Trophoblast cell (in vitro differentiated cells and primary cell): ENCODE results near the gene MFRP.

Experiments used
- DNase-seq, 2 donors: peaks; one replicate each; pipeline ENCODE4 v3.0.0-alpha.2; 2016
- H2AFZ ChIP-seq: 2 replicates; pipeline ENCODE4 v1.6.1; 2013; ENCODE audit warnings: low read length, moderate library complexity, mild to moderate bottlenecking; ENCODE audit not compliant: insufficient read depth, poor library complexity
- H2AK5ac ChIP-seq: 2 replicates; pipeline ENCODE4 v1.6.1; 2013; ENCODE audit warnings: mild to moderate bottlenecking, low read length
- H2BK120ac ChIP-seq: 2 replicates; pipeline ENCODE4 v1.6.1; 2013; ENCODE audit warnings: low read length, mild to moderate bottlenecking, moderate library complexity; ENCODE audit not compliant: insufficient read depth, poor library complexity
- H2BK12ac ChIP-seq: 2 replicates; pipeline ENCODE4 v1.6.1; 2013; ENCODE audit warnings: mild to moderate bottlenecking, low read length, moderate library complexity
- H2BK5ac ChIP-seq: 2 replicates; pipeline ENCODE4 v1.6.1; 2013; ENCODE audit warnings: low read length, low read depth, moderate library complexity, mild to moderate bottlenecking; ENCODE audit not compliant: poor library complexity
- H3K14ac ChIP-seq: 2 replicates; pipeline ENCODE4 v1.6.1; 2013; ENCODE audit warnings: mild to moderate bottlenecking, low read length
- H3K18ac ChIP-seq: 2 replicates; pipeline ENCODE4 v1.6.1; 2013; ENCODE audit warnings: mild to moderate bottlenecking, low read length
- H3K23ac ChIP-seq: 2 replicates; pipeline ENCODE4 v1.6.1; 2013; ENCODE audit warnings: low read length
- H3K27ac ChIP-seq: 2 replicates; pipeline ENCODE4 v1.5.1; 2013; ENCODE audit warnings: low read depth, mild to moderate bottlenecking, inconsistent platforms, low read length, moderate library complexity
- H3K27me3 ChIP-seq: 2 replicates; pipeline ENCODE4 v1.6.1; 2013; ENCODE audit warnings: inconsistent platforms, mild to moderate bottlenecking, low read length, moderate library complexity; ENCODE audit not compliant: insufficient read depth
- H3K36me3 ChIP-seq, 2 experiments: 1 replicate in 1 of 2; 2 replicates in 1 of 2; pipeline ENCODE4 v1.6.1; 2013; ENCODE audit warnings: low read length in 2 of 2, mild to moderate bottlenecking in 2 of 2, moderate library complexity in 1 of 2; ENCODE audit not compliant: insufficient read depth in 2 of 2, control insufficient read depth in 1 of 2
- H3K4ac ChIP-seq: 2 replicates; pipeline ENCODE4 v1.6.1; 2013; ENCODE audit warnings: low read depth, mild to moderate bottlenecking, low read length, moderate library complexity
- H3K4me1 ChIP-seq, 2 experiments: 1 replicate in 1 of 2; 2 replicates in 1 of 2; pipeline ENCODE4 v1.6.1; 2013; ENCODE audit warnings: low read length in 2 of 2, mild to moderate bottlenecking in 2 of 2, moderate library complexity in 1 of 2; ENCODE audit not compliant: insufficient read depth in 2 of 2, control insufficient read depth in 1 of 2
- H3K4me2 ChIP-seq: 2 replicates; pipeline ENCODE4 v1.6.1; 2013; ENCODE audit warnings: inconsistent platforms, mild to moderate bottlenecking, low read length, moderate library complexity
- H3K4me3 ChIP-seq: 2 replicates; pipeline ENCODE4 v1.5.1; 2013; ENCODE audit warnings: mild to moderate bottlenecking, low read depth, low read length, inconsistent platforms
- H3K79me1 ChIP-seq: one replicate; pipeline ENCODE4 v1.6.1; 2013; ENCODE audit warnings: low read length
- H3K79me2 ChIP-seq: 2 replicates; pipeline ENCODE4 v1.6.1; 2013; ENCODE audit warnings: low read length, mild to moderate bottlenecking; ENCODE audit not compliant: control insufficient read depth, insufficient read depth, poor library complexity
- H3K9ac ChIP-seq: 2 replicates; pipeline ENCODE4 v1.6.1; 2013; ENCODE audit warnings: mild to moderate bottlenecking, low read length
- H3K9me3 ChIP-seq: 2 replicates; pipeline ENCODE4 v1.6.1; 2013; ENCODE audit warnings: low read depth, mild to moderate bottlenecking, control low read depth, inconsistent platforms, low read length; ENCODE audit not compliant: insufficient read depth
- H4K12ac ChIP-seq: 2 replicates; pipeline ENCODE4 v1.6.1; 2013; ENCODE audit warnings: low read depth, mild to moderate bottlenecking, low read length, moderate library complexity
- H4K8ac ChIP-seq: 2 replicates; pipeline ENCODE4 v1.6.1; 2013; ENCODE audit warnings: low read depth, mild to moderate bottlenecking, low read length, moderate library complexity
- H4K91ac ChIP-seq: one replicate; pipeline ENCODE4 v1.6.1; 2013; ENCODE audit warnings: low read depth, mild to moderate bottlenecking, low read length, moderate library complexity
- WGBS: extraction: QIAGEN DNeasy Blood & Tissue Kit; methylation state at CpG from one replicate; pipeline ENCODE4 v1.1.7; 2013; ENCODE audit warnings: missing lambda C conversion rate; ENCODE audit not compliant: insufficient read length, insufficient coverage; ENCODE audit errors: extremely low coverage; 5-methylcytosine and 5-hydroxymethylcytosine counted together

The MFRP gene

GRCh38 chr11:119339589-119340334 lies 6.7 kb downstream of the MFRP start:
- no peak overlapping the region for H3K9ac ChIP-seq

GRCh38 chr11:119338965-119339588 lies 7.4 kb downstream of the MFRP start:
- Histone ChIP-seq H2BK5ac (no peak overlapping the region), H4K91ac (peak overlapping the region; percentile 25), H2AFZ (no peak overlapping the region), H3K36me3 (peaks cover 11 to 12% of the 10 kb centered on the region in 2 experiments), H3K4me2 (peak overlapping the region; percentile 79), H3K18ac (no peak overlapping the region), H3K4me3 (peak overlapping the region; percentile 57), H3K79me2 (peaks cover 9% of the 10 kb centered on the region), H3K14ac (no peak overlapping the region), H3K27me3 (peaks cover 26% of the 10 kb centered on the region), H3K9ac (no peak overlapping the region), H4K8ac (no peak overlapping the region), H4K12ac (no peak overlapping the region), H3K4me1 (peaks cover 31 to 41% of the 10 kb centered on the region in 2 experiments), H3K9me3 (peaks cover 2% of the 10 kb centered on the region), H2AK5ac (peak overlapping the region; percentile 1), H3K4ac (no peak overlapping the region), H3K27ac (no peak overlapping the region), H3K79me1 (peaks cover 10% of the 10 kb centered on the region), H2BK12ac (no peak overlapping the region), H3K23ac (no peak overlapping the region), H2BK120ac (no peak overlapping the region)
- WGBS: no CpG with 5 or more reads among the region's 11 CpGs
- DNase-seq: no peak

More at GRCh38 chr11:119339589-119340334, 6.7 kb downstream of the MFRP start:
- Histone ChIP-seq H3K79me2 (peaks cover 5% of the 10 kb centered on the region), H2AK5ac (peak overlapping the region; percentile 1), H3K4me3 (peak overlapping the region; percentile 57), H2BK120ac (peak overlapping the region; percentile 37), H3K79me1 (peaks cover 7% of the 10 kb centered on the region), H3K27me3 (peaks cover 26% of the 10 kb centered on the region), H3K18ac (peak overlapping the region; percentile 27), H2AFZ (peak overlapping the region; percentile 48), H3K4me1 (peaks cover 31 to 41% of the 10 kb centered on the region in 2 experiments), H3K14ac (peak overlapping the region; percentile 57), H4K91ac (peak overlapping the region; percentile 25), H3K36me3 (peaks cover 11 to 12% of the 10 kb centered on the region in 2 experiments), H3K23ac (no peak overlapping the region), H3K27ac (no peak overlapping the region), H2BK5ac (no peak overlapping the region), H2BK12ac (peak overlapping the region; percentile 18), H3K9me3 (peaks cover 2% of the 10 kb centered on the region), H4K8ac (peak overlapping the region; percentile 75), H3K4me2 (peak overlapping the region; percentile 79), H3K4ac (no peak overlapping the region), H4K12ac (peak overlapping the region; percentile 75)
- peak in 1 of 2 donors; percentile 63 for DNase-seq
- WGBS: no CpG with 5 or more reads among the region's 86 CpGs

GRCh38 chr11:119338318-119338890 lies 8.1 kb downstream of the MFRP start:
- Histone ChIP-seq H3K18ac (no peak overlapping the region), H2BK5ac (no peak overlapping the region), H3K9ac (no peak overlapping the region), H3K9me3 (peaks cover 2% of the 10 kb centered on the region), H3K4ac (no peak overlapping the region), H4K91ac (no peak overlapping the region), H3K14ac (no peak overlapping the region), H3K4me1 (peaks cover 31 to 41% of the 10 kb centered on the region in 2 experiments), H3K27ac (peak overlapping the region; percentile 86), H4K12ac (no peak overlapping the region), H2BK120ac (no peak overlapping the region), H4K8ac (peak overlapping the region; percentile 68), H3K23ac (no peak overlapping the region), H3K79me2 (peaks cover 9% of the 10 kb centered on the region), H3K4me2 (peak overlapping the region; percentile 57), H3K27me3 (peaks cover 26% of the 10 kb centered on the region), H3K4me3 (no peak overlapping the region), H3K79me1 (peaks cover 13% of the 10 kb centered on the region), H2AK5ac (no peak overlapping the region), H3K36me3 (peaks cover 11 to 12% of the 10 kb centered on the region in 2 experiments), H2BK12ac (no peak overlapping the region), H2AFZ (no peak overlapping the region)
- WGBS: no CpG with 5 or more reads among the region's 17 CpGs
- peak in 1 of 2 donors; percentile 87 for DNase-seq

- Histone ChIP-seq H2BK120ac (peak overlapping the region; percentile 54), H3K4me1 (peaks cover 31 to 41% of the 10 kb centered on the region in 2 experiments), H3K27me3 (peaks cover 26% of the 10 kb centered on the region), H4K91ac (peak overlapping the region; percentile 68), H3K27ac (peak overlapping the region; percentile 86), H3K9me3 (peaks cover 2% of the 10 kb centered on the region), H3K4me2 (peak overlapping the region; percentile 57), H3K4ac (peak overlapping the region; percentile 21), H3K36me3 (peaks cover 11 to 12% of the 10 kb centered on the region in 2 experiments), H4K8ac (peak overlapping the region; percentile 73), H3K79me1 (peaks cover 13% of the 10 kb centered on the region), H3K79me2 (peaks cover 9% of the 10 kb centered on the region), H2AK5ac (no peak overlapping the region), H3K18ac (peak overlapping the region; percentile 69), H2BK12ac (no peak overlapping the region), H3K14ac (peak overlapping the region; percentile 51), H2BK5ac (peak overlapping the region; percentile 52), H4K12ac (peak overlapping the region; percentile 56), H3K9ac (peak overlapping the region; percentile 25), H3K4me3 (no peak overlapping the region), H3K23ac (no peak overlapping the region), H2AFZ (peak overlapping the region; percentile 32)
- DNase-seq: no peak
- WGBS: no CpG with 5 or more reads among the region's 9 CpGs
These were observed 8.8 kb downstream of the MFRP start for GRCh38 chr11:119337581-119338317.
